Activated naive CD4-positive, alpha-beta T cell treated with anti-CD3 and anti-CD28 coated beads for 36 hours (primary cell): ENCODE data around the gene ZBTB26. TPM values are rescaled to one million over a fixed set of nuclear protein-coding genes. Genes with fewer than 3 reads are reported as not detected.
"Not testable (repeated sequence)": the region's sequence is repeated elsewhere in the genome, so short reads cannot be mapped to it uniquely, and the experiment has no call there.

Source experiments
- CTCF ChIA-PET: fragments of 350-600 bp; sonication (Branson Sonifier 250); formaldehyde crosslinking; loops from one replicate; lab custom pipeline; 2021; ENCODE audit warnings: antibody characterized with exemption; lab: Charles Lee
- DNase-seq: peaks from one replicate; pipeline ENCODE4 v3.0.0-alpha.2; 2020
- H3K27ac Mint-ChIP-seq: one replicate; pipeline ENCODE4 v1.8.0; 2021; ENCODE audit warnings: mild to moderate bottlenecking, mixed read lengths
- H3K27me3 Mint-ChIP-seq: one replicate; pipeline ENCODE4 v1.8.0; 2021; ENCODE audit warnings: low read depth, mixed read lengths
- H3K36me3 Mint-ChIP-seq: one replicate; pipeline ENCODE4 v1.8.0; 2021; ENCODE audit warnings: low read depth, mixed read lengths
- H3K4me1 Mint-ChIP-seq: one replicate; pipeline ENCODE4 v1.8.0; 2021; ENCODE audit warnings: low read depth, mixed read lengths
- H3K4me3 Mint-ChIP-seq: one replicate; pipeline ENCODE4 v1.8.0; 2021; ENCODE audit warnings: mild to moderate bottlenecking, moderate library complexity, mixed read lengths
- H3K9me3 Mint-ChIP-seq: one replicate; pipeline ENCODE4 v1.8.0; 2021; ENCODE audit warnings: mixed read lengths
- intact Hi-C: fragments of 100-400 bp; cut with micrococcal nuclease; formaldehyde crosslinking; loops from one replicate; pipeline ENCODE4 v1.15.1; 2023
- total RNA-seq, 2 experiments: library from RNA; stranded (reverse); gene quantifications; one replicate each; pipeline ENCODE4 v1.2.3, GENCODE V29; 2021

The ZBTB26 gene
- total RNA-seq, 2 experiments from 2014 or later = 5.5 to 5.7 TPM

- no peak overlapping the region for H3K27ac Mint-ChIP-seq
- peaks cover 4% of the 10 kb centered on the region for H3K4me1 Mint-ChIP-seq
- no peak for DNase-seq
- no peak overlapping the region for H3K4me3 Mint-ChIP-seq
- peaks cover 5% of the 10 kb centered on the region for H3K36me3 Mint-ChIP-seq
- H3K27me3 Mint-ChIP-seq = no peaks in the 10 kb centered on the region
- no peaks in the 10 kb centered on the region for H3K9me3 Mint-ChIP-seq
- CTCF ChIA-PET = interaction anchor here (1.3 kb wide), 1 partner anchor 87 kb away, joined by 3 read pairs; no protein-coding TSS in a partner anchor
- intact Hi-C loops = no loop called here
These were observed 8.6 kb downstream of the ZBTB26 start for GRCh38 chr9:122922713-122923112.

DNA sequence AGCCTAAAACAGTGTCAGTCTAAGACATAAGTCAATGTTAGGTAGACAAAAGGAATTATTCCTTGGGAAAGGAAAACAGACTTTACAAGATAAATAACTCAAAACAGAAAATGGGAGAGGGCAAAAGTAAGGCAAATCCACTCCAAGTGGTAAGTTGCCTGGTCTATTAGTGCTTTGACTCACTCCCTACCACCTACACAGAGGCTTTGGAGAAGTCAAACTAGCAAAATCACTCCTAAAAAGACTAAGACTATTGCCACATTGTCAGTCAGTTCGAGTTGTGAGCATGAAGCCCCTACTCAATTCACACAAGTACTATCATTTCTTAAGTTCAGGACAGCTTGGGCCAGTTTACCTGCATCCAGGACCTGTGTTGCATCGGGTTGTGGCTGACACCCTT lies 13.0 kb downstream of the ZBTB26 start:
- H3K27me3 Mint-ChIP-seq = no peaks in the 10 kb centered on the region

GRCh38 chr9:122912964-122913673 lies 18.2 kb downstream of the ZBTB26 start, which contains the start of gene ZBTB6:
TSS of gene ZBTB6 (minus strand) at chr9:122913323. CDS start at chr9:122912072, 1,251 bp downstream.
- intact Hi-C loops = loop anchor here (1.0 to 2.0 kb wide), 4 partner anchors 8 to 84 kb away; partner anchors contain the start of genes PDCL, RC3H2 and ZBTB26
- Mint-ChIP-seq H3K4me1 (peaks cover 26% of the 10 kb centered on the region), H3K4me3 (peak within 1 kb of the TSS; percentile 96), H3K9me3 (no peaks in the 10 kb centered on the region), H3K27me3 (no peaks in the 10 kb centered on the region), H3K36me3 (peaks cover 16% of the 10 kb centered on the region), H3K27ac (peak within 1 kb of the TSS; percentile 92)
- CTCF ChIA-PET = interaction anchor here (0.5 to 1.7 kb wide), 5 partner anchors 18 to 216 kb away, joined by 3 to 9 read pairs (median 4); partner anchors contain the start of gene ZBTB26
- DNase-seq = peak; percentile 86

More for the DNA sequence above, 13.0 kb downstream of the ZBTB26 start:
- Mint-ChIP-seq H3K4me3 (no peak overlapping the region), H3K36me3 (peaks cover 5% of the 10 kb centered on the region), H3K27ac (no peak overlapping the region), H3K9me3 (no peaks in the 10 kb centered on the region), H3K4me1 (peaks cover 5% of the 10 kb centered on the region)
- DNase-seq = no peak
- intact Hi-C loops = no loop called here
- CTCF ChIA-PET = no interaction called here

GRCh38 chr9:122912671-122912963 lies 18.7 kb downstream of the ZBTB26 start:
- H3K36me3 Mint-ChIP-seq = peaks cover 16% of the 10 kb centered on the region
- CTCF ChIA-PET = interaction anchor here (0.5 to 1.7 kb wide), 5 partner anchors 19 to 217 kb away, joined by 3 to 9 read pairs (median 4); partner anchors contain the start of gene ZBTB26
- intact Hi-C loops = loop anchor here (2.0 kb wide), 1 partner anchor 84 kb away; the partner anchor contains the start of gene PDCL

DNA sequence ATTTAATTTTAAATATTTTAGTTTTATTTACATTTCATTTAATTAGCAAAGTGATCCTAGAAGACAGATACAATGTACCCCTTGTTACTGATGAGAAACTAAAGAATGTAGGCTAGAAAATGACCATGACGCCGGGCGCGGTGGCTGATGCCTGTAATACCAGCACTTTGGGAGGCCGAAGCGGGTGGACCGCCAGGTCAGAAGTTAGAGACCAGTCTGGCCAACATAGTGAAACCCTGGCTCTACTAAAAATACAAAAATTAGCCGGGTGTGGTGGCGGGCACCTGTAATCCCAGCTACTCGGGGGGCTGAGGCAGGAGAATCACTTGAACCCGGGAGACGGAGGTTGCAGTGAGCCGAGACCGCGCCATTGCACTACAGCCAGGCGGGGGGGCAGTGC lies 25.2 kb downstream of the ZBTB26 start:
- H3K27ac Mint-ChIP-seq, intact Hi-C loops, H3K36me3 Mint-ChIP-seq, H3K9me3 Mint-ChIP-seq, H3K27me3 Mint-ChIP-seq, H3K4me3 Mint-ChIP-seq, DNase-seq, CTCF ChIA-PET: not testable (repeated sequence)
- H3K4me1 Mint-ChIP-seq = peaks cover 17% of the 10 kb centered on the region

More at GRCh38 chr9:122912671-122912963, 18.7 kb downstream of the ZBTB26 start:
- no peaks in the 10 kb centered on the region for H3K27me3 Mint-ChIP-seq
- no peaks in the 10 kb centered on the region for H3K9me3 Mint-ChIP-seq
- H3K4me3 Mint-ChIP-seq = peak overlapping the region; percentile 96
- peaks cover 26% of the 10 kb centered on the region for H3K4me1 Mint-ChIP-seq
- no peak for DNase-seq
- peak overlapping the region; percentile 92 for H3K27ac Mint-ChIP-seq

GRCh38 chr9:122904823-122905710 lies 26.2 kb downstream of the ZBTB26 start, which contains the start of gene RC3H2:
TSS of gene RC3H2 (minus strand) at chr9:122905359. CDS start at chr9:122897509, 7,850 bp downstream.
- intact Hi-C loops = loop anchor here (1.0 to 5.0 kb wide), 9 partner anchors 8 to 437 kb away; partner anchors contain the start of genes PDCL, ZBTB26 and ZBTB6
- no peaks in the 10 kb centered on the region for H3K9me3 Mint-ChIP-seq
- H3K27me3 Mint-ChIP-seq = no peaks in the 10 kb centered on the region
- H3K4me1 Mint-ChIP-seq = peaks cover 18% of the 10 kb centered on the region
- no peaks in the 10 kb centered on the region for H3K36me3 Mint-ChIP-seq
- peak within 1 kb of the TSS; percentile 89 for H3K4me3 Mint-ChIP-seq
- peak; percentile 99 for DNase-seq
- peak within 1 kb of the TSS; percentile 94 for H3K27ac Mint-ChIP-seq
- CTCF ChIA-PET = interaction anchor here (0.7 to 1.4 kb wide), 2 partner anchors 70 to 1713 kb away, joined by 3 read pairs; no protein-coding TSS in a partner anchor

- peak; percentile 40 for DNase-seq
- intact Hi-C loops = loop anchor here (2.0 to 5.0 kb wide), 5 partner anchors 58 to 438 kb away; no protein-coding TSS in a partner anchor
- peak overlapping the region; percentile 89 for H3K4me3 Mint-ChIP-seq
- no peaks in the 10 kb centered on the region for H3K9me3 Mint-ChIP-seq
- H3K27me3 Mint-ChIP-seq = no peaks in the 10 kb centered on the region
- H3K4me1 Mint-ChIP-seq = peaks cover 19% of the 10 kb centered on the region
- peak overlapping the region; percentile 85 for H3K27ac Mint-ChIP-seq
- H3K36me3 Mint-ChIP-seq = no peaks in the 10 kb centered on the region
- CTCF ChIA-PET = interaction anchor here (0.7 to 1.4 kb wide), 3 partner anchors 69 to 1713 kb away, joined by 3 read pairs; no protein-coding TSS in a partner anchor
These were observed 26.9 kb downstream of the ZBTB26 start for GRCh38 chr9:122904466-122904822.

DNA sequence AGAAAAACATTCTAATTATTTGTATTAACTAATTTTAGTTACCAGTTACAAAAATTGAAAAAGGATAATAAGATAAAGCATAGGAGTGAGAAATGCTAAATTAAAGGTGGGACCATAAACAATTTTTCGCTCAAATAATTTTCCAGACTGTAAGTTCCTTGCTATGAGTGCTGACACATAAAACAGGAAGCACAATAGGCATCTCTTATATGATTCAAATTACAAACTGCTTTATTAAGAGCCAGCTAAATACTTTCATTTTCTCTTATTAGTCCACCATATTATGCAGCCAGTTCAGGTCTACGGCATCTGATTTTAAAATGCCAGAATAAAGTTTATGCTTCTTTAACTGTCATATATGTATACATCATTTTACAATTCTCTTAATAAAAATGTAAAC lies 30.5 kb downstream of the ZBTB26 start:
- CTCF ChIA-PET = interaction anchor here (0.6 kb wide), 1 partner anchor 11 kb away, joined by 3 read pairs; no protein-coding TSS in a partner anchor
- Mint-ChIP-seq H3K9me3 (no peaks in the 10 kb centered on the region), H3K27me3 (no peaks in the 10 kb centered on the region), H3K4me1 (peaks cover 31% of the 10 kb centered on the region), H3K4me3 (peak overlapping the region; percentile 24), H3K27ac (peak overlapping the region; percentile 24), H3K36me3 (peaks cover 5% of the 10 kb centered on the region)
- no peak for DNase-seq
- intact Hi-C loops = loop anchor here (5.0 kb wide), 1 partner anchor 442 kb away; no protein-coding TSS in a partner anchor

GRCh38 chr9:122897969-122898368 lies 33.3 kb downstream of the ZBTB26 start:
- Mint-ChIP-seq H3K27ac (no peak overlapping the region), H3K36me3 (peaks cover 9% of the 10 kb centered on the region), H3K9me3 (no peaks in the 10 kb centered on the region), H3K27me3 (no peaks in the 10 kb centered on the region), H3K4me3 (no peak overlapping the region), H3K4me1 (peaks cover 26% of the 10 kb centered on the region)
- intact Hi-C loops = no loop called here
- CTCF ChIA-PET = interaction anchor here (1.2 kb wide), 1 partner anchor 23 kb away, joined by 3 read pairs; no protein-coding TSS in a partner anchor
- DNase-seq = no peak

DNA sequence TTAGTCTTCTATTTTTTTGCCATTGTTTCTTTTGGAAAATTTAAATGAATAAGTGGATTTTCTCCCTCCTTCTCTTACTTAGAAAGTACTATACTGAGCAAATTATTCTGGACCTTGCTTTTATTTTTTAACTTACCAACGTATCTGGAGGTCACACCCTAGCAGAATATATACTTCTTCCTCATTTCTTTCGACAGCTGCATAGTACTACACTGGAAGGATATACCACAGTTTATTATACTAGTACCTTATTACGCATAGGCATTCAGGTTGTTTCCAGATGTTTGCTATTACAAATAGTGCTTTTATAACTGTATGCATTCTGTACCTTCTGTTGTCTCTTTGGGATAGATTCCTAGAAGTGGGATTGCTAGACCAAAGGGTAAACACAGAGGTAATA lies 42.8 kb downstream of the ZBTB26 start:
- intact Hi-C loops = no loop called here
- no peaks in the 10 kb centered on the region for H3K27me3 Mint-ChIP-seq
- no peak for DNase-seq
- no peaks in the 10 kb centered on the region for H3K9me3 Mint-ChIP-seq
- H3K27ac Mint-ChIP-seq = no peak overlapping the region
- peaks cover 23% of the 10 kb centered on the region for H3K36me3 Mint-ChIP-seq
- no peak overlapping the region for H3K4me3 Mint-ChIP-seq
- H3K4me1 Mint-ChIP-seq = no peaks in the 10 kb centered on the region
- CTCF ChIA-PET = no interaction called here

GRCh38 chr9:122883125-122883524 lies 48.2 kb downstream of the ZBTB26 start:
- no peak overlapping the region for H3K4me3 Mint-ChIP-seq
- no peak overlapping the region for H3K27ac Mint-ChIP-seq
- H3K27me3 Mint-ChIP-seq = no peaks in the 10 kb centered on the region
- H3K9me3 Mint-ChIP-seq = no peaks in the 10 kb centered on the region
- H3K36me3 Mint-ChIP-seq = peaks cover 25% of the 10 kb centered on the region
- CTCF ChIA-PET = interaction anchor here (0.9 kb wide), 1 partner anchor 114 kb away, joined by 3 read pairs; no protein-coding TSS in a partner anchor
- no peak for DNase-seq
- peaks cover 5% of the 10 kb centered on the region for H3K4me1 Mint-ChIP-seq
- intact Hi-C loops = no loop called here

DNA sequence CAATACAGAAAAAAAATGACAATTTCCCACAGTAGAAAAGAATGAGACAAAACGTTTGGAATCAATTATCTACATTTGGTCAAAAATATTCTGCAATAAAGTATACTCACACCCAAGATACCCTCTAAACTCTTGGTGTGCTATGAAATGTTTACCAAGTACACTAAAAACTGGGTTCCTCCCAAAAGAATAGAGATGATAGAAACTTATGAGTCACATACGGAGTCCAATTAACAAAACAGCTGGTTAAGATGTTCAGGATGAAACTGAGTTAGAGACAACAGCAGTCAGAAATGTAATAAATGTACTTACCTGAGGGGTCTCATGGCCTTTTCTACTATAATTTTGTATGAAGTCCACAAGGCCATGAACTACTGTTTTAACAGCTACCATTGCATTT lies 51.9 kb downstream of the ZBTB26 start:
- no peak overlapping the region for H3K27ac Mint-ChIP-seq
- no peak overlapping the region for H3K4me3 Mint-ChIP-seq
- CTCF ChIA-PET = no interaction called here
- intact Hi-C loops = no loop called here
- H3K4me1 Mint-ChIP-seq = peaks cover 9% of the 10 kb centered on the region
- H3K36me3 Mint-ChIP-seq = peaks cover 38% of the 10 kb centered on the region
- H3K27me3 Mint-ChIP-seq = no peaks in the 10 kb centered on the region
- DNase-seq = no peak
- H3K9me3 Mint-ChIP-seq = no peaks in the 10 kb centered on the region
